Vagina (tissue), 2 donors: ENCODE results near the gene HDAC11.

Experiments used
- POLR2A ChIP-seq, 2 donors: fragments of 450-650 bp; IDR thresholded peaks; one replicate each; pipeline ENCODE4 v1.6.1; 2017; ENCODE audit warnings: antibody characterized with exemption in 2 of 2, mild to moderate bottlenecking in 2 of 2, moderate library complexity in 2 of 2
- POLR2AphosphoS5 ChIP-seq, 2 donors: sonication (generic); formaldehyde crosslinking; IDR thresholded peaks; one replicate each; pipeline ENCODE4 v1.9.0; 2017; ENCODE audit warnings: antibody characterized with exemption in 2 of 2, mild to moderate bottlenecking in 2 of 2, low read depth in 1 of 2; ENCODE audit not compliant: insufficient read depth in 1 of 2
- TF ChIP-seq, protein P1 (sequence below), 3 experiments: fragments of 450-650 bp in 2 of 3; fragments of 200-600 bp in 1 of 3; sonication (generic) in 1 of 3; IDR thresholded peaks; one replicate each; pipeline ENCODE4 v1.5.1; 2017 to 2019; ENCODE audit warnings: antibody characterized with exemption in 3 of 3, mild to moderate bottlenecking in 2 of 3, moderate library complexity in 2 of 3

- TF ChIP-seq, protein P1, sequence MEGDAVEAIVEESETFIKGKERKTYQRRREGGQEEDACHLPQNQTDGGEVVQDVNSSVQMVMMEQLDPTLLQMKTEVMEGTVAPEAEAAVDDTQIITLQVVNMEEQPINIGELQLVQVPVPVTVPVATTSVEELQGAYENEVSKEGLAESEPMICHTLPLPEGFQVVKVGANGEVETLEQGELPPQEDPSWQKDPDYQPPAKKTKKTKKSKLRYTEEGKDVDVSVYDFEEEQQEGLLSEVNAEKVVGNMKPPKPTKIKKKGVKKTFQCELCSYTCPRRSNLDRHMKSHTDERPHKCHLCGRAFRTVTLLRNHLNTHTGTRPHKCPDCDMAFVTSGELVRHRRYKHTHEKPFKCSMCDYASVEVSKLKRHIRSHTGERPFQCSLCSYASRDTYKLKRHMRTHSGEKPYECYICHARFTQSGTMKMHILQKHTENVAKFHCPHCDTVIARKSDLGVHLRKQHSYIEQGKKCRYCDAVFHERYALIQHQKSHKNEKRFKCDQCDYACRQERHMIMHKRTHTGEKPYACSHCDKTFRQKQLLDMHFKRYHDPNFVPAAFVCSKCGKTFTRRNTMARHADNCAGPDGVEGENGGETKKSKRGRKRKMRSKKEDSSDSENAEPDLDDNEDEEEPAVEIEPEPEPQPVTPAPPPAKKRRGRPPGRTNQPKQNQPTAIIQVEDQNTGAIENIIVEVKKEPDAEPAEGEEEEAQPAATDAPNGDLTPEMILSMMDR (IDR thresholded peaks at IDR 0.05): no peak
- no peak for TF ChIP-seq POLR2A (IDR thresholded peaks at IDR 0.05)
- TF ChIP-seq POLR2AphosphoS5 (IDR thresholded peaks at IDR 0.05; ENCODE audit: insufficient read depth in 1 of 2, low read depth in 1 of 2): no peak
These were observed 24.5 kb upstream of the HDAC11 start for GRCh38 chr3:13455644-13456043.
